HepG2 (cell line): ENCODE results near the gene HSPA1A. TPM values are rescaled to one million over a fixed set of nuclear protein-coding genes. Genes with fewer than 3 reads are reported as not detected.

Experiments
- BCL3 ChIP-seq: sonication (generic); formaldehyde crosslinking; IDR thresholded peaks from 2 replicates; pipeline ENCODE4 v1.5.1; 2020; ENCODE audit warnings: mild to moderate bottlenecking, missing genetic modification reagents, moderate library complexity
- CREBL2 ChIP-seq: sonication (generic); formaldehyde crosslinking; IDR thresholded peaks from 2 replicates; pipeline ENCODE4 v1.8.1; 2023; ENCODE audit warnings: missing genetic modification reagents, mild to moderate bottlenecking, borderline replicate concordance
- FOSL1 ChIP-seq: sonication (generic); formaldehyde crosslinking; IDR thresholded peaks from 2 replicates; pipeline ENCODE4 v1.9.0; 2021; ENCODE audit warnings: missing genetic modification reagents, borderline replicate concordance
- IRF2 ChIP-seq: IDR thresholded peaks from 2 replicates; pipeline ENCODE4 v1.6.1; 2018; ENCODE audit warnings: missing genetic modification reagents, missing compliant biosample characterization
- MTA3 ChIP-seq: sonication (generic); formaldehyde crosslinking; IDR thresholded peaks from 2 replicates; pipeline ENCODE4 v1.4.0; 2020; ENCODE audit warnings: missing genetic modification reagents
- PPARG ChIP-seq: conservative IDR thresholded peaks from 2 replicates; pipeline ENCODE4 v1.6.1; 2016; ENCODE audit warnings: missing biosample characterization, missing genetic modification reagents
- RBFOX2 ChIP-seq: fragments of 200-400 bp; formaldehyde crosslinking; IDR thresholded peaks from 2 replicates; pipeline ENCODE4 v1.6.1; 2017; ENCODE audit warnings: low read depth, mild to moderate bottlenecking, low read length
- SMYD3 ChIP-seq: sonication (generic); formaldehyde crosslinking; IDR thresholded peaks from 2 replicates; pipeline ENCODE4 v1.8.1; 2023; ENCODE audit warnings: mild to moderate bottlenecking, missing genetic modification reagents
- TARDBP ChIP-seq: sonication (generic); formaldehyde crosslinking; IDR thresholded peaks from 2 replicates; pipeline ENCODE4 v1.8.0; 2022; ENCODE audit warnings: mild to moderate bottlenecking, missing genetic modification reagents
- TOPORS ChIP-seq: sonication (generic); formaldehyde crosslinking; IDR thresholded peaks from 2 replicates; pipeline ENCODE4 v1.8.0; 2023; ENCODE audit warnings: mild to moderate bottlenecking, missing genetic modification reagents
- UBTF ChIP-seq: sonication (generic); formaldehyde crosslinking; IDR thresholded peaks from 2 replicates; pipeline ENCODE4 v1.4.0; 2020; ENCODE audit warnings: mild to moderate bottlenecking, missing genetic modification reagents
- ZBED4 ChIP-seq: sonication (generic); formaldehyde crosslinking; IDR thresholded peaks from 2 replicates; pipeline ENCODE4 v1.4.0; 2020; ENCODE audit warnings: missing genetic modification reagents, borderline replicate concordance
- ZNF205 ChIP-seq: IDR thresholded peaks from 2 replicates; pipeline ENCODE4 v1.6.1; 2018; ENCODE audit warnings: missing biosample characterization, missing genetic modification reagents
- polyA plus RNA-seq, 8 experiments: library from polyadenylated mRNA; depleted of rRNA in 3 of 8; stranded (reverse) in 7 of 8; unstranded in 1 of 8; fragments of >200 nt; fragmentation: Illumina TruSeq in 4 of 8; extraction: Trizol in 4 of 8; gene quantifications; 2 replicates each; pipeline versions ENCODE4 v1.2.1 to v1.2.3, GENCODE V29; 2011 to 2016; ENCODE audit warnings: low read depth in 4 of 8, missing spikeins in 1 of 8, mixed read lengths in 1 of 8; ENCODE audit not compliant: insufficient read depth in 1 of 8
- total RNA-seq, 5 experiments: library from RNA; depleted of rRNA; stranded (reverse); fragments of >200 nt; fragmentation: Illumina TruSeq; extraction: Trizol; gene quantifications; 2 replicates each; pipeline ENCODE4 v1.2.3, GENCODE V29; 2016; ENCODE audit warnings: low read depth in 1 of 5
- TF ChIP-seq, protein P1 (sequence below): sonication (generic); formaldehyde crosslinking; IDR thresholded peaks from 2 replicates; pipeline ENCODE4 v1.5.0; 2020; ENCODE audit warnings: missing genetic modification reagents

The HSPA1A gene
- total and polyA plus RNA-seq, 2 of the 13 experiments (the other 11 are each of a cell fraction or from before 2014, with no cell fraction given) = 44.5 to 85.0 TPM

- TF ChIP-seq, protein P1, sequence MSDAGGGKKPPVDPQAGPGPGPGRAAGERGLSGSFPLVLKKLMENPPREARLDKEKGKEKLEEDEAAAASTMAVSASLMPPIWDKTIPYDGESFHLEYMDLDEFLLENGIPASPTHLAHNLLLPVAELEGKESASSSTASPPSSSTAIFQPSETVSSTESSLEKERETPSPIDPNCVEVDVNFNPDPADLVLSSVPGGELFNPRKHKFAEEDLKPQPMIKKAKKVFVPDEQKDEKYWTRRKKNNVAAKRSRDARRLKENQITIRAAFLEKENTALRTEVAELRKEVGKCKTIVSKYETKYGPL = no peak
- no peak for TF ChIP-seq CREBL2 (CRISPR knock-in tag)
- TF ChIP-seq SMYD3 (CRISPR knock-in tag) = no peak
- peak; percentile 88 for TF ChIP-seq TARDBP (CRISPR knock-in tag)
- peak; percentile 71; the same call in 1 of the 2 replicates for TF ChIP-seq BCL3
- no peak for TF ChIP-seq MTA3 (CRISPR knock-in tag)
- TF ChIP-seq RBFOX2 = peak; percentile 58
- 0 out of 2 replicates have a peak, but pooled peaks have one; percentile 16 for TF ChIP-seq TOPORS (CRISPR knock-in tag)
- TF ChIP-seq ZNF205 (CRISPR knock-in tag) = peak; percentile 80; the same call in 1 of the 2 replicates
- TF ChIP-seq ZBED4 (CRISPR knock-in tag) = peak; percentile 38; the same call in 1 of the 2 replicates
- peak; percentile 64 for TF ChIP-seq UBTF (CRISPR knock-in tag)
- no peak for TF ChIP-seq FOSL1
- peak; percentile 73 for TF ChIP-seq IRF2 (CRISPR knock-in tag)
- peak; percentile 99 for TF ChIP-seq PPARG (CRISPR knock-in tag)
These were observed 50.1 kb downstream of the HSPA1A start (continued) for GRCh38 chr6:31865205-31866118.
